ENCODE results near the gene CELSR3. TPM values are rescaled to one million over a fixed set of nuclear protein-coding genes. Genes with fewer than 3 reads are reported as not detected.

CELSR3 gene, protein sequence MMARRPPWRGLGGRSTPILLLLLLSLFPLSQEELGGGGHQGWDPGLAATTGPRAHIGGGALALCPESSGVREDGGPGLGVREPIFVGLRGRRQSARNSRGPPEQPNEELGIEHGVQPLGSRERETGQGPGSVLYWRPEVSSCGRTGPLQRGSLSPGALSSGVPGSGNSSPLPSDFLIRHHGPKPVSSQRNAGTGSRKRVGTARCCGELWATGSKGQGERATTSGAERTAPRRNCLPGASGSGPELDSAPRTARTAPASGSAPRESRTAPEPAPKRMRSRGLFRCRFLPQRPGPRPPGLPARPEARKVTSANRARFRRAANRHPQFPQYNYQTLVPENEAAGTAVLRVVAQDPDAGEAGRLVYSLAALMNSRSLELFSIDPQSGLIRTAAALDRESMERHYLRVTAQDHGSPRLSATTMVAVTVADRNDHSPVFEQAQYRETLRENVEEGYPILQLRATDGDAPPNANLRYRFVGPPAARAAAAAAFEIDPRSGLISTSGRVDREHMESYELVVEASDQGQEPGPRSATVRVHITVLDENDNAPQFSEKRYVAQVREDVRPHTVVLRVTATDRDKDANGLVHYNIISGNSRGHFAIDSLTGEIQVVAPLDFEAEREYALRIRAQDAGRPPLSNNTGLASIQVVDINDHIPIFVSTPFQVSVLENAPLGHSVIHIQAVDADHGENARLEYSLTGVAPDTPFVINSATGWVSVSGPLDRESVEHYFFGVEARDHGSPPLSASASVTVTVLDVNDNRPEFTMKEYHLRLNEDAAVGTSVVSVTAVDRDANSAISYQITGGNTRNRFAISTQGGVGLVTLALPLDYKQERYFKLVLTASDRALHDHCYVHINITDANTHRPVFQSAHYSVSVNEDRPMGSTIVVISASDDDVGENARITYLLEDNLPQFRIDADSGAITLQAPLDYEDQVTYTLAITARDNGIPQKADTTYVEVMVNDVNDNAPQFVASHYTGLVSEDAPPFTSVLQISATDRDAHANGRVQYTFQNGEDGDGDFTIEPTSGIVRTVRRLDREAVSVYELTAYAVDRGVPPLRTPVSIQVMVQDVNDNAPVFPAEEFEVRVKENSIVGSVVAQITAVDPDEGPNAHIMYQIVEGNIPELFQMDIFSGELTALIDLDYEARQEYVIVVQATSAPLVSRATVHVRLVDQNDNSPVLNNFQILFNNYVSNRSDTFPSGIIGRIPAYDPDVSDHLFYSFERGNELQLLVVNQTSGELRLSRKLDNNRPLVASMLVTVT (N-terminal part only)
- total RNA-seq = 0.60 and 1.1 TPM in 2 replicates

DNA sequence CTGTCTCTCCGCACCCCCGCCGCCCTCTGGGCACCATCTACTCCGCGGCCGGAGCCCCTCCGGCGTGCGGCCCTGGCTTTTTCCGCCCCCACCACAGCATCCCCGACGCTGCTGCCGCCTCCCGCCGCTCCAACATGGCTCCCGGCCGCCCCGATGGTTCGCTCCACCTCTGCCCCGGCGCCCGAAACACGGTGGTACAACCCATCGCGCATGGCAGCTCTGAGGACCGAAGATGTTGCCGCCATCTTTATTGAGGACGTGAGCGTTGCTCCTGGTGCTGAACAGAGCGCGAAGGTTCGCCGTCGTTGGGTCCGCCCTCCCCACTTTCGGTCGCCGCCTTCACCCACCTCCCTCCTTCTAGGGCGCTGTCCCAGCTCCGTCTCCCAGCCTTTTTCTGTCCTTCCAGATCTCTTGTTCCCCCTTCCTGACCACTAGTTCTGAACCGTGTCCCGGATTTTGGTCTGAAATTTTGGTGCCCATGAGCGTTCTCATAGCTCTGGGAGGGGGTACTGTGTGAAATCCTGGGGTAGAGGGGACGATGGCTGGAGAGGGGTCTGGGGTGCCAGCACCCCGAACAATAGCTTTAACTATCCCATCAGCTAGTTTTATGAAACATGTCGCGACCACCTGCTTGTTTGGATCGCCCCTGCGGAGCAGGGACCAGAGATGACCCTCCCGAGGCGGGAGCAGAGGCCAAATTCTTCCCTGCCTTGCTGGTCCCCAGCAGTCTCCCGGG lies at the start of gene CELSR3:
Gene CELSR3, minus strand, starts transcription at position 134 of the 736 bp plus-strand sequence. CDS start 252 bp downstream, outside the sequence.

GRCh38 chr3:48685603-48686511 lies 23.2 kb upstream of the CELSR3 start, which contains the start of gene NCKIPSD:
TSS of gene NCKIPSD (minus strand) at chr3:48685915. CDS start at chr3:48685807, 108 bp downstream.

GRCh38 chr3:48635222-48636021 lies 27.3 kb downstream of the CELSR3 start, which contains the start of gene SLC26A6:
TSS of gene SLC26A6 (minus strand) at chr3:48635461. CDS start at chr3:48635393, 68 bp downstream.

GRCh38 chr3:48621461-48621869 lies 41.2 kb downstream of the CELSR3 start, which contains the start of gene TMEM89:
TSS of gene TMEM89 (minus strand) at chr3:48621769. CDS start at chr3:48621756, 13 bp downstream.

GRCh38 chr3:48609088-48610005 lies 53.3 kb downstream of the CELSR3 start, which contains the start of gene UQCRC1:
TSS of gene UQCRC1 (minus strand) at chr3:48609646. CDS start at chr3:48609620, 26 bp downstream.

DNA sequence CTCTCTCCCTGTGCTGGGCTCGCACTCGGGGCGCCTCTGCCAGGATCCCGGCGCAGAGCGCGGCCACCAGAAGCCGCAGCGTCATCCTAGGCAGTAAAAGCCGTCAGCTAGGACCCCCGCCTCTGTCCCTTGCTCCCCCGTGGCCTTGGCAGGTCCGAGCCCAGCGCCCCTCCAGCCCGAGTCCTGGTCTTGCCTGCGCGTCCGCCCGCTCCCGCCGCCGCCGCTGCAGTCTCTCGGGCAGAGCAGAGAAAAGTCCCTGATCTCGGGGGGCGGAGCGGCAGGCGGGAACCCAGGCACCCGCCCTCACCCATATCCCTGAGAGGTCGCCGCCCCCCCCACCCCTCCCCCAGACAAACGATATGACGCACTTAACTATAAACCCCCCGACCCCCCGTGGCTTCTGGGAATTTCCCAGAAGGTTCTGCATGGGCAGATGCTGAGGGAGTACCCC lies 67.6 kb downstream of the CELSR3 start, which contains the start of gene COL7A1:
Gene COL7A1, minus strand, starts transcription at position 255 of the 451 bp plus-strand sequence. Its CDS starts 170 bp downstream, at position 85.

Other genes with a start within 250 kb of the CELSR3 start
- gene PLXNB1, start 232.8 kb downstream of the CELSR3 start, total RNA-seq = 108 and 120 TPM in 2 replicates
- 22.7 and 31.3 TPM in 2 replicates for gene CCDC51, start 222.8 kb downstream of the CELSR3 start, total RNA-seq
- 468 and 669 TPM in 2 replicates for gene TMA7, start 222.6 kb downstream of the CELSR3 start, total RNA-seq
- 8.9 and 9.0 TPM in 2 replicates for gene ATRIP, start 216.1 kb downstream of the CELSR3 start, total RNA-seq
- gene SHISA5, start 158.7 kb downstream of the CELSR3 start, total RNA-seq = 144 and 159 TPM in 2 replicates
- 20.5 and 24.5 TPM in 2 replicates for gene PFKFB4, start 106.1 kb downstream of the CELSR3 start, total RNA-seq
- 14.4 and 15.2 TPM in 2 replicates for gene UCN2, start 99.1 kb downstream of the CELSR3 start, total RNA-seq
- gene COL7A1, start 67.6 kb downstream of the CELSR3 start, total RNA-seq = 294 and 341 TPM in 2 replicates
- gene UQCRC1, start 53.2 kb downstream of the CELSR3 start, total RNA-seq = 452 and 505 TPM in 2 replicates
- not detected in 2 replicates for gene TMEM89, start 41.1 kb downstream of the CELSR3 start, total RNA-seq
- gene SLC26A6, start 27.4 kb downstream of the CELSR3 start, total RNA-seq = 34.7 and 59.2 TPM in 2 replicates
- 25.2 and 34.8 TPM in 2 replicates for gene NCKIPSD, start 23.0 kb upstream of the CELSR3 start, total RNA-seq
- 86.9 and 103 TPM in 2 replicates for gene IP6K2, start 54.3 kb upstream of the CELSR3 start, total RNA-seq
- gene PRKAR2A, start 185.0 kb upstream of the CELSR3 start, total RNA-seq = 35.0 and 41.8 TPM in 2 replicates
- 9.5 and 11.5 TPM in 2 replicates for gene SLC25A20, start 236.0 kb upstream of the CELSR3 start, total RNA-seq

All from airway epithelial cell (primary cell).